GM19099 (cell line): ENCODE measurements around the gene TUBD1.
A peak's percentile ranks its signal among the peaks of the same experiment; 100 is the strongest.

Experiments
- POLR2A ChIP-seq: IDR thresholded peaks from 3 replicates; pipeline ENCODE4 v1.6.1; 2011; ENCODE audit warnings: low read depth; ENCODE audit not compliant: insufficient read length; ENCODE audit errors: extremely low read depth

The TUBD1 gene

GRCh38 chr17:59892924-59893675 lies at the start of gene TUBD1, which contains the start of gene RPS6KB1:
Gene TUBD1, minus strand, starts transcription at chr17:59892943. Its CDS starts 1,941 bp downstream, at chr17:59891002.
Gene RPS6KB1, plus strand, starts transcription at chr17:59893121. Its CDS starts 64 bp downstream, at chr17:59893185.
- peak; percentile 97 for TF ChIP-seq POLR2A

- no peak for TF ChIP-seq POLR2A
Measured at GRCh38 chr17:59941131-59941530, 48.4 kb upstream of the TUBD1 start.

GRCh38 chr17:59916446-59916845 lies 23.7 kb upstream of the TUBD1 start:
- no peak for TF ChIP-seq POLR2A

- TF ChIP-seq POLR2A, result no peak
Measured at GRCh38 chr17:59914274-59914854, 21.6 kb upstream of the TUBD1 start.

GRCh38 chr17:59907467-59907866 lies 14.7 kb upstream of the TUBD1 start:
- no peak for TF ChIP-seq POLR2A

GRCh38 chr17:59903455-59903854 lies 10.7 kb upstream of the TUBD1 start:
- TF ChIP-seq POLR2A, result no peak

- no peak for TF ChIP-seq POLR2A
Measured at GRCh38 chr17:59901604-59902003, 8.9 kb upstream of the TUBD1 start.

- TF ChIP-seq POLR2A, result no peak
Measured at GRCh38 chr17:59899099-59899498, 6.4 kb upstream of the TUBD1 start.

- TF ChIP-seq POLR2A, result no peak
Measured at GRCh38 chr17:59897090-59897489, 4.3 kb upstream of the TUBD1 start.

- TF ChIP-seq POLR2A, result no peak
Measured at GRCh38 chr17:59893676-59894100, 945 bp upstream of the TUBD1 start.

GRCh38 chr17:59892251-59892923 lies 356 bp downstream of the TUBD1 start:
- TF ChIP-seq POLR2A, result no peak

- no peak for TF ChIP-seq POLR2A
Measured at GRCh38 chr17:59890720-59891119, 2.0 kb downstream of the TUBD1 start.

GRCh38 chr17:59888145-59888750 lies 4.5 kb downstream of the TUBD1 start:
- no peak for TF ChIP-seq POLR2A

- TF ChIP-seq POLR2A, result no peak
Measured at GRCh38 chr17:59884861-59885260, 7.9 kb downstream of the TUBD1 start.

- TF ChIP-seq POLR2A, result no peak
Measured at GRCh38 chr17:59878624-59879023, 14.1 kb downstream of the TUBD1 start.
